GM19238 (cell line): Measurements from ENCODE around the gene UGT1A10.

Experiments used
- DNase-seq: peaks from one replicate; pipeline ENCODE4 v3.0.0; 2011; ENCODE audit warnings: low spot score; ENCODE audit not compliant: insufficient read length

Gene UGT1A10

DNA sequence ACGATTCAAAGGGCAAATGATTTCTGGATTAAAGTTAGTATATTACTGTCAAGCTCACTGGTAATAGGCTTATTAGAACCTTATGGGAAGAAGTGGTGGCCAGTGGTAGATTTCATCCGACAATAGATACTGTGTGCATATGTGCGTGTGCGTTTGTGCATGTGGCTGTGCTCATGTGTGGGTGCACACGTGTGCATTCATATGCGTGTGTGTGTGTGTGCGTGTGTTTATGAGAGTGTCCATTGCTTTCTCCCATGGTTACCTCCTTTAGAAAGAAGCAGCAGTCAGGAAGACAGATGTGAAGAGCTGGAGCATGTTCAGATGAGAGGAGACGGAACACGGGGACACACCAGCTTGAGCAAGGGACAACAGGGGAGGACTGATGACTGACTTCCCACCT, 133.0 kb downstream of the UGT1A10 start:
- DNase-seq: no peak

DNA sequence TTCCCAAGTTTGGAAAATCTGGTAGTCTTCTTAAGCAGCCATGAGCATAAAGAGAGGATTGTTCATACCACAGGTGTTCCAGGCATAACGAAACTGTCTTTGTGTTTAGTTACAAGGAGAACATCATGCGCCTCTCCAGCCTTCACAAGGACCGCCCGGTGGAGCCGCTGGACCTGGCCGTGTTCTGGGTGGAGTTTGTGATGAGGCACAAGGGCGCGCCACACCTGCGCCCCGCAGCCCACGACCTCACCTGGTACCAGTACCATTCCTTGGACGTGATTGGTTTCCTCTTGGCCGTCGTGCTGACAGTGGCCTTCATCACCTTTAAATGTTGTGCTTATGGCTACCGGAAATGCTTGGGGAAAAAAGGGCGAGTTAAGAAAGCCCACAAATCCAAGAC, 135.9 kb downstream of the UGT1A10 start:
- DNase-seq: no peak

DNA sequence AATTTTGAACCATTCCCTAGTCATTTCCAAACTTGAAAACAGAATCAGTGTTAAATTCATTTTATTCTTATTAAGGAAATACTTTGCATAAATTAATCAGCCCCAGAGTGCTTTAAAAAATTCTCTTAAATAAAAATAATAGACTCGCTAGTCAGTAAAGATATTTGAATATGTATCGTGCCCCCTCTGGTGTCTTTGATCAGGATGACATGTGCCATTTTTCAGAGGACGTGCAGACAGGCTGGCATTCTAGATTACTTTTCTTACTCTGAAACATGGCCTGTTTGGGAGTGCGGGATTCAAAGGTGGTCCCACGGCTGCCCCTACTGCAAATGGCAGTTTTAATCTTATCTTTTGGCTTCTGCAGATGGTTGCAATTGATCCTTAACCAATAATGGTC, 136.3 kb downstream of the UGT1A10 start:
- DNase-seq: no peak

DNA sequence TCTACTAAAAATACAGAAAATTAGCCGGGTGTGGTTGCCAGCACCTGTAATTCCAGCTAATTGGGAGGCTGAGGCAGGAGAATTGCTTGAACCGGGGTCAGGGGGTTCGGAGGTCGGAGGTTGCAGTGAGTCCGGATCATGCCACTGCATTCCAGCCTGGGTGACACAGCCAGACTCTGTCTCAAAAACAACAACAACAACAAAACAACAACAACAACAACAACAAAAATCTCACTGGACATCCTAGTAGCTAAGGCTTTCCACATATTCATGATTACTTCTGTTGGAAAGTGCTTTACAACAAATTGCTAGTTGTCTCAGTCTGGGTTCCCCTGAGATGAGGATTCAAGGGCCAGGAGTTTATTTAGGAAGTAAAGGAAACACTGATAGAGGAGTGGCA, 137.6 kb downstream of the UGT1A10 start:
- DNase-seq: no peak

DNA sequence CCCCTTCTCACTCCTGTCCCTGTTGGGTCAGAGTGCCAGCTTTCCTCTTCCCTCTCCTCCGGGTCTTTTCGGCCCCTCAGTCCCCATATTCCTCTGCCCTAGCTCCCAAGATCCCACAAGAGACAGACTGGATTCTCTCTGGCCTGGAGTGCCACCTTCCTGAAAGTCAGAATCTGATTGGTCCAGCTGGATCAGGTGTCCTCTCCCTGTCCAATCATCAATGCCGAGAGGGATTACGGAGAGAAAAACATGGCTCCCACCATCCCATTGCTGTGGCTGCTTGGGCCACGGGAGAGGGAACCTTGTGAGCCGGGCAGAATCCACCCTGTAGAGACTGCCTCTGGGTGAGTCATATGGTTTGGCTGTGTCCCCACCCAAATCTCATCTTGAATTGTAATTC, 139.2 kb downstream of the UGT1A10 start:
- no peak for DNase-seq

DNA sequence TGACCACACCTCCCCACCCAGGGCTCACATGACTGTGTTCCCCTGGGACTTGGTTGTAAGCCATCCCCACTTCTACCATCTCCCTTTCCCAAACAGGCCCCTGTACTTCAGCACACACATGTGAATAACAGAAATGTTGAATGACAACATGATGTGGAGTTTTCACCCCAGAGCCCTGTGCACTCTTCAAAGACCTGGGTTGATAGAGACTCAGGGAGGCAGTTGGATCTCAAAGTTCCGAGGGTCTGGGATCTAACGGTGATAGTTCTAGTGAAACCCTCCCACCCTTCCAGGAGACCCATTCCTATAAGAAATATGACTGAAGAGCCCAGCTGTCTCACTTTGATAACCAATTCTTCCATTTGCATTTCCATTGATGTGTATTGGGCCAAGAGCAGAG, 141.8 kb downstream of the UGT1A10 start, which contains the start of gene MROH2A:
TSS of gene MROH2A (plus strand) at position 301 of the 400 bp plus-strand sequence. CDS start 1,029 bp downstream, outside the sequence.
- no peak for DNase-seq

DNA sequence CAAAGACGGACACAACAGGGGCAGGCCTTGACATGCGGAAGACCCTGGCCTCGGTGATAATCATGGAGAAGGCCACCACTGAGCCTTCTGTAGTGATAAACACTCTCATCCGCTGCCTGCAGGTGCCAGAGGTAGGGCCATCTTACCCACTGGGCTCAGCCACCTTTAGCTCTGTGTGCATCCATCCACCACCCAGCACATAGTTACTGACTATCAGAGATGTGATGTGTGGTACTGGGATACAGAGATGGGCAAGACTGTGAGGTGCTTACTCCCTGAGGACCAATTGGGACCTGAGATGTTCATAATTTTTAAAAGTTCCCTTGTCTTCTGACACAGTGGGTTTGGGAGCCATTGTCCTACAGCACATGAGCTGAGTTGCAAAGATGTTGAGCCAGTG, 143.5 kb downstream of the UGT1A10 start:
- no peak for DNase-seq

DNA sequence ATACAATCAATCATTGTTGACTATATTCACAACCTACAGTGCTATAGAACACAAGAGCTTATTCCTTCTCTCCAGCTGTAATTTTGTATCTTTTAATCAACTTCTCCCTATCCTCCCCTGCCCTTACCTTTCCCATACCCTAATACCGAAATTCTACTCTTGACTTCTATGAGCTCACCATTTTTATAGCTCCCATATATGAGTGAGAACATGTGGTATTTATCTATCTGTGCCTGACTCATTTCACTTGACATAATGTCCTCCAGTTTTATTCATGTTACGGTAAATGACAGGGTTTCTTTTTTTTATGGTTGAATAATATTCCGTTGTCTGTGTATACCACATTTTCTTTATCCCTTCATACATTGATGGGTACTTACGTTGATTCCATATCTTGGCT, 144.5 kb downstream of the UGT1A10 start:
- no peak for DNase-seq

DNA sequence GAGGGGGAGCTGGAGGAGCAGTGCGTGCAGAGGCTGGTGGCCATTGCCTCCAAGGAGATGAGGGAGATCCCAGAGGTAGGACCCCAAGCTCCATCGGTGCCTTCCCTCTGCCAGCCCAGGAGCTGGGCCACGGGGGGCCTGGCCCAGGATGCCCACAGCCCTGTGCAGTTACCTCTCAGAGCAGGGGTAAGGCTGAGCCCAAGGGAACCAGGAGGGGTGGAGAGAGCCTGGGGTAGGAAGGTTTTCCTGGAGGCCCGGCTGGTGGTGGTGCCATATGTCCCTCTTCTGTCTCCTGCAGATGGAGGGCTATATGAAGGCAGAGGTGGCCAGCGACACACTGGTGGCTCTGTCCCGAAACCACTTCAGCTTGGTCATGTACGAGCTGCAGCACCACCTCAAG, 153.3 kb downstream of the UGT1A10 start:
- no peak for DNase-seq

DNA sequence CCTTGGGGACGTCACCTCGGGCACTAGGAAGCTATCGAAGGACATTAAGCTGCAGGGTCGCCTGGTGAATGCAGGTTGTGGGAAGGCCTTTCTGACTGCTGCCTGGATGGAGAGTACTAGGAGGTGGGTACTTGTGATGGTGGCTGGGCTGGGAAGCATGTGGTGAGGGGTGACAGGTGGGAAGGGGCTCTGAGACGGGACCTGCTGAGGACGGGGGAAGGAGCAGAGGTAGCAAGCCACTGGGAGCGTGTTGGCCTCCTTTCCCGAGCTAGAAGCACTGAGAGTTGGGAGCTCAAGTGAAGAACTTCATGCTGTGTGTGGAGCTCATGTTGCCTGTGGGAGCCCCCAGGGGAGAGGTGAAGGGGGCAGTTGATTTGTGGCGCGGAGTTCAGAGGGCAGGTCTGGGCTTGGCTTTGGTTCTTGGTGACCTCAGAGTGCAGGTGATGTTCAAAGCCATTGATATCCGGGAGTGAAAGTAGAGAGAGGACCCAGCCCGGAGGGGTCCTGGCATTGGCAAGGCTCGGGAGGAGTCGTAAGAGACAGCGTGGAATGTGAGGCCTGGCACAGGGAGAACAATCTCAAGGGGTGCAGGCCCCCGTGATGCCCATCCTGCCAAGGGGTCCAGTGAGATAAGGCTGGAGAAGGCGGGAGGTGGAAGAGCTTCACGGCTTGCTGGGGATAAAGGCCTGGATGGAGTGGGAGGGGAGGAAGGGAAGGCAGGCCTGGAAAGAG, 155.1 kb downstream of the UGT1A10 start:
- no peak for DNase-seq

DNA sequence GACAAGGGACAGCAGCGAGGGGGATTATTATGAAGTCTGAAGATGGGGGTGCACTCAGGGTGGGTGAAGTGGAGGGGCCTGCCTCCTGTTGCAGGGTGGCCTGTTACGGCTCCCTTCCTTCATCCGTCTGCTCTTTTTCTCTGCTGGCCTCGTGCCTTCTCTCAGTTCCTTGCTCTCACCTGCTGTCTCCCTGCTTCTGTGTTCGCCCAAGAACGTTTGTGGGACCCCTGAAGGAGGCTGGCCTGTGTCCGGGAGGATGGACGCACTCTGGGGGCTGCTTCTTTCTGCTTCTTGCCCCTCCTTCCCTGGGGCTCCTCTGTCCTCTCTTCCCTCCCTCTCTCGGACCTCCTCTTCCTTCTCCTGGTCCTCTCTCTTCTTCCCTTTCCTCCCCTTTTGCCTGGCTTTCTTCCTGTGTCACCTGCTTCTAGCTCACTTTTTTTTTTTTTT, 155.7 kb downstream of the UGT1A10 start:
- no peak for DNase-seq

DNA sequence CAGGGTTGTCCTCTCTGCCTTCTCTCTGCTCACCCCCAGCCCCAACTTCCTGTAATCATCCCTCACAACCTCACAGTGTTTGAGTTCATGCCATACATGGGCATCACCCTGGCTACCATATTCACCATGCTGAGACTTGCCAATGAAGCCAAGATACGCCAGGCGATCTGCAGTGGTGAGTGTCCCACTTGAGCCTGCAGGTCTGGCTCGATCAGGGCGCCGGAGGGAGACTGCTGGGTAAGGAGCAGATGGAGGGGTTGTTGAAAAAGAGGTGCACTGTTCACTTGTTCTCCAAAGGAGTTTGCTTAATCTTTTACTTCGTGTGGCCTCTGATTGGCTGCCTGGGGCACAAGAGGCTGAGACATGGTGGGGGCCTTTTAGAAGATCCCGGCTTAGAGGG, 156.5 kb downstream of the UGT1A10 start:
- no peak for DNase-seq

DNA sequence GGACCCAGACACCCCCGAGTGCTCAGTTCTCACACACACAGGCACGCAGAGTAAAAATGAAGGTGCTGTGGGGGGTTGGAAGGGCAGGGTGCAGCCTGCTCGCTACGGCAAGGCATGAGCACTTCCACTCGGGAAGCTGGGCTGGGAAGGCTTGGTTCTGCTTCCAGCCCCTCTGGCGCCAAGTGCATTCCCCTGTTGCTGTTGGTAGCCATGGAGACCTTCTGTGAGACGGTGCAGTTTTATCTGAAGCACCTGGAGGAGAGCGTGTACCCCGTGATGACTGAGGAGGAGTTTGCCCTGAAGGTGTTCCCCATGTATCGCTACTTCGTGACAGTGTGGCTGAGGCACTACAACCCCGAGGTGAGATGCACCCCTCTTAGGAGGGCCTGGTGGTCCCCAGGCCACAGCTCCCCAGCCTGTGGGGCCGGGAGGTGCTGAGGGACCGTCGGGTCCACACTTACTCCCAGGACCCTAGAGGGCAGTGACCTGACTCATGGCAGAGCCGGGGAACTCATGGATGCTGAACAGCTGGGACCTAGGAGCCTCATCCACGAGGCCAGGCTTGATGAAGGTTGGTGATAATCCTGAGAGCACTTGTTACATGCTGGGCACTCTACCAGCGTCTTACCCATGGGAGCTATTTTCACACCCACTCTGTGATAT, 157.3 kb downstream of the UGT1A10 start:
- no peak for DNase-seq

DNA sequence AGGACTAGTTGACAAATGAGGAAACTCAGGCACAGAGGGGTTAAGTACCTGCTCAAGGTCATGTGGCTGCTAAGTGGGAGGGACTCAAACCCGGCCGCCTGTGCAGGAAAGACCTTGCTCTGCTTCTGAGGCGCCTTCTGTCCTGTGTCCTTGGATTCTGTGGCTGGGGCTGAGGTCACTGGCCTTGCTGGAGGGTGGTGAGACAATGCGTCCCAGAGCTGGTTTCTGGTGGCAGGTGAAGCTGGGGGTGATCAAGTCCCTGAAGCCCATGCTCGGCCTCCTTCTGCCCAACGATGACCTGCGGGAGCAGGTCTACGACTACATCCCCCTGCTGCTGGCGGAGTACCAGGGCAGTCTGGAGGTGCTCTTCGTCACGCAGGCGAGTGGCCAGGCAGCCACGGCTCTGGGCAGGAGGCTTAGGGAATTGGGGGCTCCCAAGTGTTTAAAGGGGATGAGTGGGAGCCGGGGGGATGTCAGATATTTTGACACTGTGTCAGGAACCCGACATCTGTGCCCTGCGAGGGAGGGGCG, 157.9 kb downstream of the UGT1A10 start:
- DNase-seq: no peak

DNA sequence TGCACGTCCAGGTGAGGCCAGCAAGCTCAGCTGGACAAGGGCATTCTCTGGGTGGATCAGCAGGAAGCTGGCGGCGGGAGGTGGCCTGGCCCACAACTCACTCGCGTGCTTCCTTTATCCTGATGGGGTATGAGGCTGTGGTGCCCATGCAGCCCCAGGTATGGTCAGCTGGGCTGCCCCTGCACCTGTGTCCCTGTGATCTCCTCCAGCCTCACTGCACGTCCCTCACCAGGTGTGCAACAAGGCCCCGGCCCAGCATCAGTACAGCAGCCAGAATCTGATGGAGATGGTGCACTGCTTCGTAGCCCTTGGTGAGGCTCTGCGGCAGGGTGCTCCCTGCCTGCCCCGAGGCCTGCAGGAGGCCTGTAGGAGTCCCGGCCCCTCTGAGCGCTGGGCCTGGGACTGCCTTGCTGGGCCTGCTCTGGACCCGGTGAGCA, 159.5 kb downstream of the UGT1A10 start:
- no peak for DNase-seq

DNA sequence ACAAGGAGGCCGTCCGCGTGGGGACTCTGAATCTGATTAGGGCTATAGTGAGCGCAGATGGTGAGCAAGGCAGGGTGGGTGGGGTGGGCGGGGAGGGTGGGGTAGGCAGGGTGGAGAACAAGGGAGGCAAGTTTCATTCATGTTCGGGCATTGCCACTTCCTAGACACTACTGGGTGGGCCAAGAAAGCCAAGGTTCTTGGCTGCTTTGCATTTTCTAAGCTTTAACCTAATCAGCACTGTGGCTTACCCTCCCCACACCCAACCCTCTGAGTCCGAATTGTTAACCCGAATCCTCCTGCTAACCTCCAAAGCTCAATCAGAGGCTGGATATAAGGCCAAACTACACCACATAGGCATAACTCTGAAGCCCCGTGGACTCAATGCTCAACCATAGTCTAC, 160.0 kb downstream of the UGT1A10 start:
- DNase-seq: no peak

DNA sequence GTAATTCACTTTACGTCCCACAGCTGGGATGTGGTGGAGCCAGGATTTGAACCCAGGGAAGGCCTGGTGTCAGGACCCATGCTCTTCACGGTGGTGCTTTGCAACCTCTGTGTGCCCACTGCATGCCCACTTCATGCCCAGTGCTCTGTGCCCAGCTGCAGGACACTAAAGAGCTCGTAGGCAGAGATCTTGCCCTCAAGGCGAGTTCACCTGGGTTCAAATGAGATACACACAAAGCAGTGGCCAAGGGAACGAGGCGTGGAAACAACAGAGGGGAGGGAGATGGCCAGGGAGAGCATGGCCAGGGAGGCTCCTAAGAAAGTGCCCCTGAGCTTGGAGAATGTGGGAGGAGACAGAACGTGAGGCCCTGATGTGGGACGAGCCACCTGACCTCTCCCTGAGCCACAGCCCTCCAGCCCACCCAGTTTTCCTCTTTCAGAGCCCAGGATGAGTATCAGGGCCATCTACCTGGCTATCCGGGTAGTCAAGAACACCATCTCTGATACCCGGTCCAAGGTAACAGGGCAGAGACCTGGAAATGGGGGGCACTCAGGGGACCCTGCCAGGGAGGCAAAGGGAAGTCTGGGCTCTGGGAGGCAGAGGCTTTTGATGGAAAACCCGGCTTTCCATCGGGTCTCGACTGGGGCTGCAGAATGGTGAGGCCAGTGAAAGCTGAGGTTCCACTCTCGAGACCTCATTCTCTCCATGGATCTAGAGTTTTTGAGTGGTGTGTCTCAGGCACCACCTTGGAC, 162.3 kb downstream of the UGT1A10 start:
- DNase-seq: no peak

DNA sequence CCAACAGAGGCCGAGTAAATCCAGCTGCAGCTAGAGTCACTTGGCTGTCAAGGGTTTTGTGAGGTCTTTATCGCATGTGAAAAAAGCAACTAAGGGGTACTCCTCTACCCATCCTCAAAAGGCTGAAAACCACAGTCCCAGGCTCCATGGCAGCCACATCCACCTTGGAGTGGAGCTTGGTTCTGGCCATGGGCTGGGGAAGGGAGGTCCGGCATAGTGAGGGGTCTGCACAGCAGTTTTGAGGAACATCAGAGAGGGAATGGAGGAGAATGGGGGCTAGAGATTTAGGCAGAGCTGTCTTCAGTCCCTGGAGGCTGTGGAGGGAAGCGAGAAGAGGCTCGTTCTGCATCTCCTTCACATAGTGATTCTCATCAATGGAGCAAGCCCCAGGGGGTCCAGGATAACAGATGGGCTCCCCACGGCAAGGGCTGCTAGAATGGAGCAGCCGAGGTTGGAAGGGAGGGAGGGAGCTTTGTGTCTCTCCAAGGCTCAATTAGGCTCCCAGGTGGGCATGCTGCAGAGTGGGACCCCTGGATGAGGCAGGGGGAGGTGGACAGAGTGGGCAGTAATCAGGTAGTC, 162.9 kb downstream of the UGT1A10 start:
- no peak for DNase-seq

DNA sequence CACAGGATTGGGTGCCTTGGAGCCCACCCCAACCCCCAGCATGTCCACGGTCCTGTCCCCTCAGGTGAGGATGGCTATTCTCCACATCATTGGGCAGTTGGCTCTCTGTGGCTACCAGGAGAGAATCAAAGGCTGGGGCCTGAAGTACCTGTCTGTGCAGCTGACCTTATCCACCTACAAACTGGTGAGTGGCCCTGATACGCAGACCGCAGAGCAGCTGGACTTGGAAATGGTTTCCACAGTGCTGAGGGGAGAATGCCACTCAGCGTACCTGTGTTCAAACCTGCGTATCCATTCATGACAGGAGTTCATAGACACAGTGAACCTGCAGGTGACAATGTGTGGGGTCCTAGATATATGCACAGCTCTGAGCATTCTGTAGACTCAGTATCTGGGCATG, 163.5 kb downstream of the UGT1A10 start:
- no peak for DNase-seq

DNA sequence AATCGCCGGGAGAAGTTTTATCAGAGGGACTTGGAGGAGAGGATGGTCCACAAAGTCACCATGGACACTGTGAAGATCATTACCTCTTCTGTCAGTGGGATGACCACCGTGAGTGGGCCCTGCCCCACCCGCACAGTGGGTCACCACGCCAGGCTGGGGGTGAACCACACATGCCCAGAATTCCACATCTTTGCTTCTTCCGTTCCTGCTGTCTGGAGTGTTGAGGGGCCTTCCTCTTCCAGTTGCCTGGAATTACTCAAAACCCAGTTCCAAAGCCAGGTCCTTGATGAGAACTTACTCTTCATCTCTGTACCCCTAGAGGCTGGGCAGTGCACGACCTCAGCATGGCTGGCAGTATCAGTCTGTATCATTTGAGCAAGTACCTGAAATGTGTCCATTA, 164.0 kb downstream of the UGT1A10 start:
- no peak for DNase-seq

DNA sequence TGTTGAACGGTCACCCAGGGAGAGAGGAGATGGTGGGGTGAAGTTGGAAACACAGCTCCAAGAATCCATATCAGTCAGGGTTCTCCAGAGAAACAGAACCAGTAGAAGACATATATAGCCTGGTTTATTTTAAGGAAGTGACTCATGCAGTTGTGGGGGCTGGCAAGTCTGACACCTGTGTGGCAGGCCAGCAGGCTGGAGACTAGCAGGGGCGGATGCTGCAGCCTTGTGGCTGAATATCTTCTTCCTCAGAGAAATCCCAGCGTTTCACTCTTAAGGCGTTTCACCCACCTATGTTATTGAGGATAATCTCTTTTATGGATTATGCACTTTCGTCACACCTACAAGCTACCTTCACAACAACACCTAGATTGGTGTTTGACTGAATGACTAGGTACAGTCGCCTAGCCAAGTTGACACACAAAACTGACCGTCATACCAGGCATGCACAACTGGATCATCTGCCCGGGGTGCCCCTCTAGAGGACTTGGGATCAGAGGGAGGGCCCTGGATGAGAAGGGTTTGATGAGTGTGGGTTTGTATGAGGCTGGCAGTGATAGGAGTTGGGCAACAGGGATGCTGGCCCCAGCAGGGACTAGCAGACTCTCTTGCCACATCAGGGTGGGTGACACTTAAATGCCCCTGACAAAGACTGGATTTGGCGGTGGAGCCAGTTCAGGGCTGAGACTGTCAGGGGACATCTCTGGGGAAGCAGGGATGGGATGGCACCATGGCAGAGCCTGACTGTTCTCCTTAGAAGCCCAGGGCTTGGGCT, 165.3 kb downstream of the UGT1A10 start:
- no peak for DNase-seq
